ENCODE measurements around the gene NDC80.

DNA sequence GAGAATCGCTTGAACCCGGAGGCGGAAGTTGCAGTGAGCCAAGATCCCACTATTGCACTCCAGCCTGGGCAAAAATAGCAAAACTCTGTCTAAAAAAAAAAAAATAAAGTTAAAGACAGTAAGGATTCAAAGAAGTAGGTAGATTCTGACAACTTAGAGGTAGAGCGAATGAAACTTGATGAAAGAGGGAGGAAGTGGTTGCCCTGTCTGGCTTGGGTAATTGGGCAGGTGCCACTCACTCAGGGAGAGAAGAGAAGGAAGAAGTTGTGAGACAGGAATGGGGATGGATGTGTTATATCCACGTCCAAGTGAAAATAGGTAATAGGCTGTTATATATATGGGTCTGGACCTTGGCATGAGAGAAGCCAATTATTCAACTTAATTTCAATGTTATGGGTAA lies 26.3 kb downstream of the NDC80 start:
- TF ChIP-seq POLR2A (IDR thresholded peaks at IDR 0.05; ENCODE audit: low read length), result no peak
- TF ChIP-seq GATA1 (IDR thresholded peaks at IDR 0.05; ENCODE audit: low read depth, low read length), result no peak

All from erythroblast (primary cell).